ENCODE data around the gene ACVRL1. TPM values are rescaled to one million over a fixed set of nuclear protein-coding genes. Genes with fewer than 3 reads are reported as not detected.

Gene ACVRL1
- total RNA-seq, 1 experiment from 2014 or later = 0.36 TPM

- Histone ChIP-seq H3K4me3 (ENCODE audit: low read depth in 2 of 2, low read length in 2 of 2) (no peak overlapping the region; a peak in 1 of 4 replicates), H3K4me1 (ENCODE audit: control insufficient read depth, insufficient read depth, low read length) (peaks cover 35% of the 10 kb centered on the region), H3K9me3 (ENCODE audit: control insufficient read depth, insufficient read depth, low read depth, low read length) (no peaks in the 10 kb centered on the region), H3K36me3 (ENCODE audit: control insufficient read depth, insufficient read depth, low read length) (peaks cover 5% of the 10 kb centered on the region; the same call in 1 of the 2 replicates), H3K27me3 (ENCODE audit: control insufficient read depth, insufficient read depth, low read length) (peaks cover 11% of the 10 kb centered on the region), H3K27ac (ENCODE audit: low read length) (peak overlapping the region; percentile 70)
- no peak for ATAC-seq
- TF ChIP-seq POLR2AphosphoS5 (IDR thresholded peaks at IDR 0.05; ENCODE audit: low read depth, low read length) = no peak
- no peak for TF ChIP-seq TCF7L2 (IDR thresholded peaks at IDR 0.05; ENCODE audit: low read depth, low read length)
- TF ChIP-seq, protein P1, sequence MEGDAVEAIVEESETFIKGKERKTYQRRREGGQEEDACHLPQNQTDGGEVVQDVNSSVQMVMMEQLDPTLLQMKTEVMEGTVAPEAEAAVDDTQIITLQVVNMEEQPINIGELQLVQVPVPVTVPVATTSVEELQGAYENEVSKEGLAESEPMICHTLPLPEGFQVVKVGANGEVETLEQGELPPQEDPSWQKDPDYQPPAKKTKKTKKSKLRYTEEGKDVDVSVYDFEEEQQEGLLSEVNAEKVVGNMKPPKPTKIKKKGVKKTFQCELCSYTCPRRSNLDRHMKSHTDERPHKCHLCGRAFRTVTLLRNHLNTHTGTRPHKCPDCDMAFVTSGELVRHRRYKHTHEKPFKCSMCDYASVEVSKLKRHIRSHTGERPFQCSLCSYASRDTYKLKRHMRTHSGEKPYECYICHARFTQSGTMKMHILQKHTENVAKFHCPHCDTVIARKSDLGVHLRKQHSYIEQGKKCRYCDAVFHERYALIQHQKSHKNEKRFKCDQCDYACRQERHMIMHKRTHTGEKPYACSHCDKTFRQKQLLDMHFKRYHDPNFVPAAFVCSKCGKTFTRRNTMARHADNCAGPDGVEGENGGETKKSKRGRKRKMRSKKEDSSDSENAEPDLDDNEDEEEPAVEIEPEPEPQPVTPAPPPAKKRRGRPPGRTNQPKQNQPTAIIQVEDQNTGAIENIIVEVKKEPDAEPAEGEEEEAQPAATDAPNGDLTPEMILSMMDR (IDR thresholded peaks at IDR 0.05) = no peak
- TF ChIP-seq REST (IDR thresholded peaks at IDR 0.05; ENCODE audit: insufficient read depth in 1 of 2, low read depth in 2 of 2, low read length in 1 of 2) = no peak
- no peak for TF ChIP-seq SIN3A (IDR thresholded peaks at IDR 0.05; ENCODE audit: borderline replicate concordance, insufficient read depth, low read depth, low read length)
- in situ Hi-C loops (cut with HindIII; ENCODE audit: low pct_unique_long_range_greater_than_20kb, low sequenced_read_pairs) = no loop called here
- ChIA-PET CTCF (no interaction called here), POLR2A (no interaction called here)
- DNase-seq (ENCODE audit: low read depth, low spot score) = no peak
- intact Hi-C loops (cut with micrococcal nuclease; ENCODE audit: unreplicated experiment) = no loop called here
- no TSS peak for BruUV-seq (replicated peaks)
Measured at GRCh38 chr12:51954561-51955361, 47.5 kb downstream of the ACVRL1 start.

DNA sequence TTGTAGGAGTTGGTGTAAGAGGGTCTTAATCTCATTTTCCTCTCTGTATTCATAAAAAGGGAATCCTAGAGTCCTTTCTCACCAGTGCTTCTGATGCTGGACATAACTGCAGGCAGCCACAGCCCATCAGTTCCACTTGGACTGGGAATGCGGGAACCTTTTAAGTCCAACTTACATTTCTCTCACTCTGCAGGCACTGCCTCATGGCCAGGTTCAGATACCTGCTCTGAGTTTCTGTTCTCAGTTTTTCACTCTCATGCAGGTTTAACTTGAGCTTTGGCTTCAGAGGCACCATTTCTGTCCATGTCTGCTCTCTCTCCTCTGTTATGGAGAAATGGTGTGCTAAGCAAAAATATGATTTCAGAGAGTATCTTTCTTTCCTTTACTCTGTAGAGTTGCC, 48.4 kb downstream of the ACVRL1 start:
- Histone ChIP-seq H3K27me3 (ENCODE audit: control insufficient read depth, insufficient read depth, low read length) (peaks cover 3% of the 10 kb centered on the region), H3K4me3 (ENCODE audit: low read depth in 2 of 2, low read length in 2 of 2) (no peak overlapping the region), H3K4me1 (ENCODE audit: control insufficient read depth, insufficient read depth, low read length) (peaks cover 40% of the 10 kb centered on the region), H3K36me3 (ENCODE audit: control insufficient read depth, insufficient read depth, low read length) (peaks cover 5% of the 10 kb centered on the region; the same call in 1 of the 2 replicates), H3K27ac (ENCODE audit: low read length) (no peak overlapping the region), H3K9me3 (ENCODE audit: control insufficient read depth, insufficient read depth, low read depth, low read length) (no peaks in the 10 kb centered on the region)
- ATAC-seq (no peak), DNase-seq (ENCODE audit: low read depth, low spot score) (no peak)
- ChIA-PET CTCF (no interaction called here), POLR2A (no interaction called here)
- no peak for TF ChIP-seq POLR2AphosphoS5 (IDR thresholded peaks at IDR 0.05; ENCODE audit: low read depth, low read length)
- TF ChIP-seq, protein P1 (IDR thresholded peaks at IDR 0.05) = no peak
- TF ChIP-seq REST (IDR thresholded peaks at IDR 0.05; ENCODE audit: insufficient read depth in 1 of 2, low read depth in 2 of 2, low read length in 1 of 2) = no peak
- TF ChIP-seq SIN3A (IDR thresholded peaks at IDR 0.05; ENCODE audit: borderline replicate concordance, insufficient read depth, low read depth, low read length) = no peak
- no peak for TF ChIP-seq TCF7L2 (IDR thresholded peaks at IDR 0.05; ENCODE audit: low read depth, low read length)
- intact Hi-C loops (cut with micrococcal nuclease; ENCODE audit: unreplicated experiment) = no loop called here
- BruUV-seq (replicated peaks) = no TSS peak
- in situ Hi-C loops (cut with HindIII; ENCODE audit: low pct_unique_long_range_greater_than_20kb, low sequenced_read_pairs) = no loop called here

All from Panc1 (cell line).